HepG2 (cell line): Measurements from ENCODE around the gene HERC4. TPM values are rescaled to one million over a fixed set of nuclear protein-coding genes. Genes with fewer than 3 reads are reported as not detected.

Experiments
- ATAC-seq: fragments of 200-7000 bp; cut with Tn5 transposase; 3 replicates; pipeline ENCODE4 v1.9.1; 2020; ENCODE audit warnings: mild to moderate bottlenecking, moderate library complexity
- BruUV-seq: library from RNA; stranded (reverse); fragments of 400-500 nt; replicated peaks from 2 replicates; lab custom pipeline; 2021; lab: Mats Ljungman, UMichigan
- CTCF ChIA-PET: fragments of 300-600 bp; formaldehyde crosslinking; extraction: SDS; loops from one replicate; lab custom pipeline; 2021; ENCODE audit warnings: low total read pairs, inconsistent platforms, low intra/inter-chr PET ratio; lab: Yijun Ruan, JAX
- POLR2A ChIA-PET: fragments of 350-600 bp; sonication (Branson Sonifier 250); formaldehyde crosslinking; loops from one replicate; lab custom pipeline; 2020; ENCODE audit warnings: antibody characterized with exemption, inconsistent platforms; lab: Yijun Ruan, JAX
- DNase-seq: peaks from one replicate; pipeline ENCODE4 v3.0.0-alpha.2; 2015; ENCODE audit warnings: low spot score
- FAIRE-seq: peaks from 3 replicates; lab custom pipeline; 2011; peaks lifted over from hg19 to GRCh38; lab: Jason Lieb, UNC
- H2AFZ ChIP-seq: one replicate; pipeline ENCODE4 v1.6.1; 2011; ENCODE audit warnings: low read length, inconsistent platforms
- H3K27ac ChIP-seq: fragments of 300-600 bp; 3 replicates; pipeline ENCODE4 v1.8.0; 2011; ENCODE audit warnings: mixed run types, mild to moderate bottlenecking, mixed read lengths, low read length, inconsistent platforms; ENCODE audit not compliant: insufficient read depth; ENCODE audit errors: extremely low read length
- H3K27me3 ChIP-seq, 2 experiments: fragments of 200-600 bp in 1 of 2; 2 replicates in 1 of 2; 3 replicates in 1 of 2; pipeline versions ENCODE4 v1.6.0 to v1.8.0; 2011; ENCODE audit warnings: low read length in 2 of 2, mild to moderate bottlenecking in 2 of 2, moderate library complexity in 2 of 2, inconsistent platforms in 1 of 2; ENCODE audit not compliant: insufficient read depth in 2 of 2, control insufficient read depth in 1 of 2
- H3K36me3 ChIP-seq, 2 experiments: fragments of 200-600 bp in 1 of 2; replicated peaks in 1 of 2; 2 replicates in 1 of 2; 3 replicates in 1 of 2; pipeline versions ENCODE4 v1.5.1 to v1.8.0; 2011; ENCODE audit warnings: low read length in 2 of 2, inconsistent platforms in 1 of 2; ENCODE audit not compliant: insufficient read depth in 2 of 2, control insufficient read depth in 1 of 2
- H3K4me1 ChIP-seq: 2 replicates; pipeline ENCODE4 v1.5.1; 2012; ENCODE audit warnings: low read length, inconsistent platforms; ENCODE audit not compliant: insufficient read depth
- H3K4me2 ChIP-seq: 2 replicates; pipeline ENCODE4 v1.6.0; 2011; ENCODE audit warnings: low read depth, low read length, inconsistent platforms
- H3K4me3 ChIP-seq, 3 experiments: fragments of 200-600 bp in 1 of 3; sonication (generic), shearing (Covaris generic) in 1 of 3; replicated peaks in 1 of 3; 2 replicates each; pipeline ENCODE4 v1.5.1; 2011 to 2016; ENCODE audit warnings: low read length in 3 of 3, inconsistent platforms in 2 of 3, low read depth in 2 of 3, mild to moderate bottlenecking in 2 of 3, control low read depth in 1 of 3, mixed read lengths in 1 of 3; ENCODE audit not compliant: insufficient read depth in 1 of 3
- H3K79me2 ChIP-seq: one replicate; pipeline ENCODE4 v1.6.1; 2011; ENCODE audit warnings: low read length, inconsistent platforms; ENCODE audit not compliant: insufficient read depth
- H3K9ac ChIP-seq: 2 replicates; pipeline ENCODE4 v1.6.0; 2011; ENCODE audit warnings: mild to moderate bottlenecking, low read depth, low read length, inconsistent platforms; ENCODE audit not compliant: insufficient read depth
- H3K9me3 ChIP-seq: 2 replicates; pipeline ENCODE4 v1.5.1; 2012; ENCODE audit warnings: mild to moderate bottlenecking, low read length
- H4K20me1 ChIP-seq: 2 replicates; pipeline ENCODE4 v1.6.0; 2011; ENCODE audit warnings: inconsistent platforms, mild to moderate bottlenecking, low read length, moderate library complexity; ENCODE audit not compliant: insufficient read depth
- FOXC1 ChIP-seq: sonication (generic); formaldehyde crosslinking; IDR thresholded peaks from 2 replicates; pipeline ENCODE4 v1.8.0; 2022; ENCODE audit warnings: mild to moderate bottlenecking, missing genetic modification reagents, borderline replicate concordance
- GTF3A ChIP-seq: sonication (generic); formaldehyde crosslinking; conservative IDR thresholded peaks from 2 replicates; pipeline ENCODE4 v1.4.0; 2020; ENCODE audit warnings: mild to moderate bottlenecking, missing genetic modification reagents
- MAFK ChIP-seq, 2 experiments: IDR thresholded peaks in 1 of 2; conservative IDR thresholded peaks in 1 of 2; 2 replicates each; pipeline ENCODE4 v1.6.1; 2011; ENCODE audit warnings: improper control_type of control experiment in 2 of 2, low read length in 2 of 2
- MEIS1 ChIP-seq: sonication (generic); formaldehyde crosslinking; IDR thresholded peaks from 2 replicates; pipeline ENCODE4 v1.9.0; 2021; ENCODE audit warnings: mild to moderate bottlenecking, missing genetic modification reagents, moderate library complexity, borderline replicate concordance
- SMYD3 ChIP-seq: sonication (generic); formaldehyde crosslinking; IDR thresholded peaks from 2 replicates; pipeline ENCODE4 v1.8.1; 2023; ENCODE audit warnings: mild to moderate bottlenecking, missing genetic modification reagents
- TP53 ChIP-seq: sonication (generic); formaldehyde crosslinking; conservative IDR thresholded peaks from 2 replicates; pipeline ENCODE4 v1.4.0; 2020; ENCODE audit warnings: missing genetic modification reagents
- ZFYVE20 ChIP-seq: sonication (generic); formaldehyde crosslinking; IDR thresholded peaks from 2 replicates; pipeline ENCODE4 v1.8.0; 2023; ENCODE audit warnings: low read depth, mild to moderate bottlenecking, moderate library complexity, missing genetic modification reagents, borderline replicate concordance
- ZNF431 ChIP-seq: sonication (generic); formaldehyde crosslinking; IDR thresholded peaks from 2 replicates; pipeline ENCODE4 v1.9.0; 2022; ENCODE audit warnings: missing genetic modification reagents, low read depth, mild to moderate bottlenecking, borderline replicate concordance
- ZNF510 ChIP-seq: sonication (generic); formaldehyde crosslinking; IDR thresholded peaks from 2 replicates; pipeline ENCODE4 v1.4.0; 2020; ENCODE audit warnings: low read depth, mild to moderate bottlenecking, missing genetic modification reagents
- ZNF737 ChIP-seq: sonication (generic); formaldehyde crosslinking; IDR thresholded peaks from 2 replicates; pipeline ENCODE4 v1.5.0; 2020; ENCODE audit warnings: missing genetic modification reagents, mild to moderate bottlenecking, borderline replicate concordance
- ZNF839 ChIP-seq: sonication (generic); formaldehyde crosslinking; IDR thresholded peaks from 2 replicates; pipeline ENCODE4 v1.4.0; 2020; ENCODE audit warnings: missing genetic modification reagents, mild to moderate bottlenecking, borderline replicate concordance
- WGBS: methylation state at CpG from one replicate; pipeline ENCODE4 v1.1.6; 2017; ENCODE audit warnings: low lambda C conversion rate; 5-methylcytosine and 5-hydroxymethylcytosine counted together
- in situ Hi-C: cut with HindIII; loops from 2 replicates; pipeline ENCODE4 v1.10.0; 2017; ENCODE audit warnings: low pct_unique_long_range_greater_than_20kb; ENCODE audit not compliant: extremely low pct_ligation_motif_present
- intact Hi-C: fragments of 100-400 bp; cut with micrococcal nuclease; formaldehyde crosslinking; loops from one replicate; pipeline ENCODE4 v1.10.0; 2022; ENCODE audit not compliant: unreplicated experiment
- polyA plus RNA-seq, 8 experiments: library from polyadenylated mRNA; depleted of rRNA in 3 of 8; stranded (reverse) in 7 of 8; unstranded in 1 of 8; fragments of >200 nt; fragmentation: Illumina TruSeq in 4 of 8; extraction: Trizol in 4 of 8; gene quantifications; 2 replicates each; pipeline versions ENCODE4 v1.2.1 to v1.2.3, GENCODE V29; 2011 to 2016; ENCODE audit warnings: low read depth in 4 of 8, missing spikeins in 1 of 8, mixed read lengths in 1 of 8; ENCODE audit not compliant: insufficient read depth in 1 of 8
- total RNA-seq, 5 experiments: library from RNA; depleted of rRNA; stranded (reverse); fragments of >200 nt; fragmentation: Illumina TruSeq; extraction: Trizol; gene quantifications; 2 replicates each; pipeline ENCODE4 v1.2.3, GENCODE V29; 2016; ENCODE audit warnings: low read depth in 1 of 5

Gene HERC4
- total and polyA plus RNA-seq, 2 of the 13 experiments (the other 11 are each of a cell fraction or from before 2014, with no cell fraction given) = 9.8 to 20.2 TPM

- H3K27me3 ChIP-seq = no peaks in the 10 kb centered on the region
- no peaks in the 10 kb centered on the region; a peak in 1 of 5 replicates for H3K36me3 ChIP-seq
- CTCF ChIA-PET = no interaction called here
- H3K27ac ChIP-seq = no peak overlapping the region
- no peak overlapping the region for H3K4me3 ChIP-seq
- H3K79me2 ChIP-seq = no peaks in the 10 kb centered on the region
- H4K20me1 ChIP-seq = no peaks in the 10 kb centered on the region
- peak in 1 of 2 experiments; percentile 41; a peak in 2 of 4 replicates for TF ChIP-seq MAFK (conservative IDR thresholded peaks at IDR 0.05 in 1 of 2, IDR thresholded peaks at IDR 0.05 in 1 of 2; ENCODE audit: low read length in 2 of 2)
- no peak for TF ChIP-seq MEIS1
- TF ChIP-seq, all 625 proteins: peak for 1
- no peak for ATAC-seq
- Histone ChIP-seq H2AFZ (no peak overlapping the region), H3K9ac (no peak overlapping the region), H3K4me2 (no peak overlapping the region), H3K4me1 (peaks cover 16% of the 10 kb centered on the region; the same call in 1 of the 2 replicates), H3K9me3 (no peaks in the 10 kb centered on the region)
- FAIRE-seq = no peak
- BruUV-seq = no TSS peak
- in situ Hi-C loops (no loop called here), intact Hi-C loops (no loop called here)
- POLR2A ChIA-PET = no interaction called here
- 100% methylated on average over 3 of the region's 3 CpGs for WGBS
- no peak for DNase-seq
These were observed 21.5 kb downstream of the HERC4 start for GRCh38 chr10:68053553-68053952.

GRCh38 chr10:68052463-68052862, 22.6 kb downstream of the HERC4 start:
- no TSS peak for BruUV-seq
- TF ChIP-seq ZNF431 (CRISPR knock-in tag) (no peak), TP53 (CRISPR knock-in tag) (no peak), ZNF510 (no peak), ZNF839 (CRISPR knock-in tag) (no peak), FOXC1 (CRISPR knock-in tag) (no peak), ZNF737 (CRISPR knock-in tag) (no peak), ZFYVE20 (CRISPR knock-in tag) (no peak), GTF3A (CRISPR knock-in tag) (no peak), SMYD3 (CRISPR knock-in tag) (no peak)
- FAIRE-seq = no peak
- DNase-seq = no peak
- POLR2A ChIA-PET = no interaction called here
- Histone ChIP-seq H3K79me2 (no peaks in the 10 kb centered on the region), H3K4me3 (no peak overlapping the region), H3K36me3 (no peaks in the 10 kb centered on the region), H3K9ac (no peak overlapping the region), H3K27me3 (no peaks in the 10 kb centered on the region), H4K20me1 (no peaks in the 10 kb centered on the region), H3K4me1 (peaks cover 22% of the 10 kb centered on the region; the same call in 1 of the 2 replicates), H3K9me3 (no peaks in the 10 kb centered on the region), H3K4me2 (no peak overlapping the region), H2AFZ (no peak overlapping the region), H3K27ac (no peak overlapping the region)
- intact Hi-C loops = no loop called here
- ATAC-seq = no peak
- WGBS = 92% methylated on average over 2 of the region's 2 CpGs
- in situ Hi-C loops = no loop called here
- CTCF ChIA-PET = no interaction called here
